Vagina (tissue), 2 donors: ENCODE data around the gene C10orf143. TPM values are rescaled to one million over a fixed set of nuclear protein-coding genes. Genes with fewer than 3 reads are reported as not detected.
"Not testable (repeated sequence)": the region's sequence is repeated elsewhere in the genome, so short reads cannot be mapped to it uniquely, and the experiment has no call there.

ENCODE experiments used
- DNase-seq, 2 donors: peaks; one replicate each; pipeline ENCODE4 v3.0.0-alpha.2; 2017; ENCODE audit errors: extremely low spot score in 2 of 2
- H3K27ac ChIP-seq: fragments of 200-600 bp; sonication (generic); one replicate; pipeline ENCODE4 v1.5.1; 2019
- H3K27me3 ChIP-seq: fragments of 200-600 bp; sonication (generic); one replicate; pipeline ENCODE4 v1.5.1; 2019
- H3K36me3 ChIP-seq, 2 donors: fragments of 200-600 bp; sonication (generic); one replicate each; pipeline ENCODE4 v1.5.1; 2017 to 2019
- H3K4me1 ChIP-seq: fragments of 200-600 bp; sonication (generic); one replicate; pipeline ENCODE4 v1.5.1; 2019
- H3K4me3 ChIP-seq, 2 donors: fragments of 200-600 bp; sonication (generic); 1 replicate in 1 of 2; 2 replicates in 1 of 2; pipeline ENCODE4 v1.5.1; 2016 to 2019
- H3K9me3 ChIP-seq: fragments of 200-600 bp; sonication (generic); one replicate; pipeline ENCODE4 v1.5.1; 2019
- CTCF ChIP-seq, 3 experiments: fragments of 450-650 bp in 2 of 3; fragments of 200-600 bp in 1 of 3; sonication (generic) in 1 of 3; IDR thresholded peaks; one replicate each; pipeline ENCODE4 v1.5.1; 2017 to 2019; ENCODE audit warnings: antibody characterized with exemption in 3 of 3, mild to moderate bottlenecking in 2 of 3, moderate library complexity in 2 of 3
- POLR2A ChIP-seq, 2 donors: fragments of 450-650 bp; IDR thresholded peaks; one replicate each; pipeline ENCODE4 v1.6.1; 2017; ENCODE audit warnings: antibody characterized with exemption in 2 of 2, mild to moderate bottlenecking in 2 of 2, moderate library complexity in 2 of 2
- POLR2AphosphoS5 ChIP-seq, 2 donors: sonication (generic); formaldehyde crosslinking; IDR thresholded peaks; one replicate each; pipeline ENCODE4 v1.9.0; 2017; ENCODE audit warnings: antibody characterized with exemption in 2 of 2, mild to moderate bottlenecking in 2 of 2, low read depth in 1 of 2; ENCODE audit not compliant: insufficient read depth in 1 of 2
- intact Hi-C: fragments of 100-400 bp; cut with DNase I; formaldehyde crosslinking; loops from one replicate; pipeline ENCODE4 v1.15.1; 2023
- total RNA-seq: library from RNA; depleted of rRNA; stranded (reverse); fragments of >200 nt; gene quantifications from one replicate; pipeline ENCODE4 v1.2.3, GENCODE V29; 2016

The C10orf143 gene
- total RNA-seq, 1 donor from 2014 or later: 0.74 TPM

GRCh38 chr10:130111852-130112180 is 1.2 kb upstream of the C10orf143 start:
- no peak for TF ChIP-seq POLR2AphosphoS5 (IDR thresholded peaks at IDR 0.05; ENCODE audit: insufficient read depth in 1 of 2, low read depth in 1 of 2)
- TF ChIP-seq CTCF (IDR thresholded peaks at IDR 0.05): no peak
- TF ChIP-seq POLR2A (IDR thresholded peaks at IDR 0.05): no peak
- H3K4me1 ChIP-seq: peaks cover 19% of the 10 kb centered on the region
- H3K9me3 ChIP-seq: no peaks in the 10 kb centered on the region
- peak overlapping the region; percentile 60 to 89 for H3K4me3 ChIP-seq
- no peaks in the 10 kb centered on the region for H3K27me3 ChIP-seq
- no peak for DNase-seq
- intact Hi-C loops: no loop called here
- no peaks in the 10 kb centered on the region for H3K36me3 ChIP-seq
- H3K27ac ChIP-seq: peak overlapping the region; percentile 93

- H3K9me3 ChIP-seq: no peaks in the 10 kb centered on the region
- peaks cover 19% of the 10 kb centered on the region for H3K4me1 ChIP-seq
- H3K36me3 ChIP-seq: no peaks in the 10 kb centered on the region
- peak; percentile 98 to 99 for DNase-seq
- peak overlapping the region; percentile 60 to 89 for H3K4me3 ChIP-seq
- intact Hi-C loops: no loop called here
- peak overlapping the region; percentile 93 for H3K27ac ChIP-seq
- no peaks in the 10 kb centered on the region for H3K27me3 ChIP-seq
- TF ChIP-seq POLR2AphosphoS5 (IDR thresholded peaks at IDR 0.05; ENCODE audit: insufficient read depth in 1 of 2, low read depth in 1 of 2) (no peak), POLR2A (IDR thresholded peaks at IDR 0.05) (peak in 1 of 2 donors; percentile 39)
These were observed 652 bp upstream of the C10orf143 start for GRCh38 chr10:130111113-130111851.

- Histone ChIP-seq H3K4me3 (peak overlapping the region; percentile 60 to 89), H3K9me3 (no peaks in the 10 kb centered on the region), H3K36me3 (no peaks in the 10 kb centered on the region), H3K27me3 (no peaks in the 10 kb centered on the region), H3K27ac (peak overlapping the region; percentile 93), H3K4me1 (peaks cover 19% of the 10 kb centered on the region)
- TF ChIP-seq POLR2AphosphoS5 (IDR thresholded peaks at IDR 0.05; ENCODE audit: insufficient read depth in 1 of 2, low read depth in 1 of 2) (no peak), CTCF (IDR thresholded peaks at IDR 0.05) (peak; percentile 33 to 74 (median 64))
- DNase-seq: peak in 1 of 2 donors; percentile 94
- intact Hi-C loops: no loop called here
These were observed 809 bp downstream of the C10orf143 start for GRCh38 chr10:130109796-130110245.

- no peak for DNase-seq
- intact Hi-C loops: no loop called here
- Histone ChIP-seq H3K9me3 (no peaks in the 10 kb centered on the region), H3K4me1 (peaks cover 19% of the 10 kb centered on the region), H3K27ac (peak overlapping the region; percentile 93), H3K4me3 (peak overlapping the region in 1 of 2 donors; percentile 60), H3K27me3 (no peaks in the 10 kb centered on the region), H3K36me3 (no peaks in the 10 kb centered on the region)
- TF ChIP-seq POLR2A (IDR thresholded peaks at IDR 0.05) (no peak), POLR2AphosphoS5 (IDR thresholded peaks at IDR 0.05; ENCODE audit: insufficient read depth in 1 of 2, low read depth in 1 of 2) (no peak), CTCF (IDR thresholded peaks at IDR 0.05) (no peak)
These were observed 1.6 kb downstream of the C10orf143 start for GRCh38 chr10:130108934-130109604.

GRCh38 chr10:130108146-130108545 is 2.5 kb downstream of the C10orf143 start:
- H3K36me3 ChIP-seq, DNase-seq, H3K9me3 ChIP-seq, H3K27me3 ChIP-seq, H3K4me3 ChIP-seq, H3K27ac ChIP-seq, intact Hi-C loops: not testable (repeated sequence)
- H3K4me1 ChIP-seq: peaks cover 19% of the 10 kb centered on the region

- no peak for DNase-seq
- Histone ChIP-seq H3K27me3 (no peaks in the 10 kb centered on the region), H3K9me3 (no peaks in the 10 kb centered on the region), H3K27ac (no peak overlapping the region), H3K4me3 (no peak overlapping the region), H3K4me1 (peaks cover 14% of the 10 kb centered on the region), H3K36me3 (no peaks in the 10 kb centered on the region)
- intact Hi-C loops: no loop called here
- TF ChIP-seq POLR2A (IDR thresholded peaks at IDR 0.05) (no peak), POLR2AphosphoS5 (IDR thresholded peaks at IDR 0.05; ENCODE audit: insufficient read depth in 1 of 2, low read depth in 1 of 2) (no peak), CTCF (IDR thresholded peaks at IDR 0.05) (no peak)
These were observed 4.9 kb downstream of the C10orf143 start for GRCh38 chr10:130105724-130106123.
